ENCODE measurements around the gene OR5T3.

The OR5T3 gene

DNA sequence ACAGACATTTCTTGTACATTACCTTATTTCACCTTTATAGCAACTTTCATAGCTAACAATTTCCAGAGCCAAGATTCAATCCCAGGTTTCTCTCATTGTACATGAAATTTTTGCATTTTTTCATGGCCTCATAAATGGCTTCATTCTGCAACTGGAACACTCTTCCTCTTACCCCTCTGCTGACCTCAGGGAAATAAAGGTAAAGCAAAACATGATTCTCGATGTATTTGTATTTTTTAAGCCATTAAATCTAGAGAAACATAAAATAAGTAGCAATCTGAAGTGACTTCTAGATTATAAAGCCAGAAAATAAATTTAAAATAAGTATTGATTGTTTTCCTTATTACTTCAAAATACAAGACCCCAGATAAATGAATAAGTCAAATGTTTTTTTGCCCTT is 17.9 kb upstream of the OR5T3 start, which contains the start of gene OR5T2:
TSS of gene OR5T2 (minus strand) at position 101 of the 400 bp plus-strand sequence. CDS start 1,193 bp downstream, outside the sequence.
- no peak for TF ChIP-seq EZH2 (IDR thresholded peaks at IDR 0.05; ENCODE audit: borderline replicate concordance, low read length)
- TF ChIP-seq, protein P1, sequence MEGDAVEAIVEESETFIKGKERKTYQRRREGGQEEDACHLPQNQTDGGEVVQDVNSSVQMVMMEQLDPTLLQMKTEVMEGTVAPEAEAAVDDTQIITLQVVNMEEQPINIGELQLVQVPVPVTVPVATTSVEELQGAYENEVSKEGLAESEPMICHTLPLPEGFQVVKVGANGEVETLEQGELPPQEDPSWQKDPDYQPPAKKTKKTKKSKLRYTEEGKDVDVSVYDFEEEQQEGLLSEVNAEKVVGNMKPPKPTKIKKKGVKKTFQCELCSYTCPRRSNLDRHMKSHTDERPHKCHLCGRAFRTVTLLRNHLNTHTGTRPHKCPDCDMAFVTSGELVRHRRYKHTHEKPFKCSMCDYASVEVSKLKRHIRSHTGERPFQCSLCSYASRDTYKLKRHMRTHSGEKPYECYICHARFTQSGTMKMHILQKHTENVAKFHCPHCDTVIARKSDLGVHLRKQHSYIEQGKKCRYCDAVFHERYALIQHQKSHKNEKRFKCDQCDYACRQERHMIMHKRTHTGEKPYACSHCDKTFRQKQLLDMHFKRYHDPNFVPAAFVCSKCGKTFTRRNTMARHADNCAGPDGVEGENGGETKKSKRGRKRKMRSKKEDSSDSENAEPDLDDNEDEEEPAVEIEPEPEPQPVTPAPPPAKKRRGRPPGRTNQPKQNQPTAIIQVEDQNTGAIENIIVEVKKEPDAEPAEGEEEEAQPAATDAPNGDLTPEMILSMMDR (IDR thresholded peaks at IDR 0.05; ENCODE audit: low read length): no peak
- H3K9me2 ChIP-seq (ENCODE audit: low read depth, low read length): no peaks in the 10 kb centered on the region
- H3K9ac ChIP-seq (ENCODE audit: low read length): no peak within 1 kb of the TSS
- H3K4me2 ChIP-seq (ENCODE audit: low read length): no peak within 1 kb of the TSS
- H3K36me3 ChIP-seq (ENCODE audit: insufficient read depth, low read length): no peaks in the 10 kb centered on the region
- H3K27me3 ChIP-seq (ENCODE audit: insufficient read depth, low read length): no peaks in the 10 kb centered on the region
- H3K79me2 ChIP-seq (ENCODE audit: insufficient read depth, low read length): no peaks in the 10 kb centered on the region
- no peaks in the 10 kb centered on the region for H3K4me1 ChIP-seq (ENCODE audit: insufficient read depth, low read length, severe bottlenecking)
- H3K27ac ChIP-seq (ENCODE audit: low read depth, low read length, poor library complexity, severe bottlenecking): no peak within 1 kb of the TSS
- H3K9me3 ChIP-seq (ENCODE audit: low read length): no peaks in the 10 kb centered on the region
- H2AFZ ChIP-seq (ENCODE audit: low read length): no peak within 1 kb of the TSS
- H3F3A ChIP-seq (ENCODE audit: insufficient read depth, low read length): no peaks in the 10 kb centered on the region
- no peaks in the 10 kb centered on the region for H4K20me1 ChIP-seq (ENCODE audit: insufficient read depth, low read length)
- no peak within 1 kb of the TSS for H3K4me3 ChIP-seq (ENCODE audit: low read depth, low read length, poor library complexity, severe bottlenecking)

DNA sequence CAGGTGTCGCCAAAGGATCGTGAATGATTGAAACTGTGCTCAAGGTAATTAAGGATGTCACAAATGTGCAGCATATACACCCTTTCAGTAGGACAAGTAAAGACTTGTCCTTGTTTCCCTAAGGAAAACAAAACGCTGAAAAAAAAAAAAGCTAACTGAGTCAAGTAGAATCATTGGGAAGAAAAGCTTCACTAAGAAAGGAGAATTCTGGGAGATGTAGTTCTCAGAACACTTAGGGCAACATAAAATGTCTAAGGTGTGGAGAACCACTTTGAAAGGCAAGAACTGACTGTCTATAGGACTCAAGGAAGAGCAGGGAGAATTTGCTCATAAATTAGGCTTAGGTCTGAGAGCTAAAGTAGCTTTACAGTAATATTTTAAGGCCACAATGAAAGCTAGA is 19.0 kb downstream of the OR5T3 start:
- Histone ChIP-seq H3F3A (ENCODE audit: insufficient read depth, low read length) (no peaks in the 10 kb centered on the region), H3K4me2 (ENCODE audit: low read length) (no peak overlapping the region), H3K9ac (ENCODE audit: low read length) (no peak overlapping the region), H2AFZ (ENCODE audit: low read length) (no peak overlapping the region), H3K4me1 (ENCODE audit: insufficient read depth, low read length, severe bottlenecking) (no peaks in the 10 kb centered on the region), H3K27me3 (ENCODE audit: insufficient read depth, low read length) (no peaks in the 10 kb centered on the region), H3K79me2 (ENCODE audit: insufficient read depth, low read length) (no peaks in the 10 kb centered on the region), H4K20me1 (ENCODE audit: insufficient read depth, low read length) (no peaks in the 10 kb centered on the region), H3K36me3 (ENCODE audit: insufficient read depth, low read length) (no peaks in the 10 kb centered on the region), H3K4me3 (ENCODE audit: low read depth, low read length, poor library complexity, severe bottlenecking) (no peak overlapping the region), H3K27ac (ENCODE audit: low read depth, low read length, poor library complexity, severe bottlenecking) (no peak overlapping the region), H3K9me2 (ENCODE audit: low read depth, low read length) (no peaks in the 10 kb centered on the region), H3K9me3 (ENCODE audit: low read length) (no peaks in the 10 kb centered on the region)
- TF ChIP-seq, protein P1 (IDR thresholded peaks at IDR 0.05; ENCODE audit: low read length): no peak
- TF ChIP-seq EZH2 (IDR thresholded peaks at IDR 0.05; ENCODE audit: borderline replicate concordance, low read length): no peak

DNA sequence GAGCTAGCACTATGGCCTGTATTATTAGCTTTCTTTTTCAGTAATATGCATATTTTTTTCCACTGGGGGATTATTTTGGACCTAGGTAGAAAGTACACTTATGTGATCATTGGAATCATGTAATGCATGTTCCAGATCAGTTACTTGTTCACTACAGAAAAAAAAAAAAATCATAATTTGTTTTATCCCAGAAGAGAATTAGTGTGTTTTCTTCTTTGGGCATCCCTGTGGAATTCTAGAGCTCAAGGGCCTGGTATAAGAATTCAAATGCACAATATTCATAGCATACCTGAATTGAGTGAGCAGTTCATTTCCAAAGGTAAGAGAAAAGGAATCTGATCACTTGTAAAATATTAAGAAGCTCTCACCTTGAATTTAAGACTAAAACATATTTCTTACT is 21.8 kb downstream of the OR5T3 start, which contains the start of gene OR5T1:
TSS of gene OR5T1 (plus strand) at position 301 of the 400 bp plus-strand sequence. CDS start 1,485 bp downstream, outside the sequence.
- H3K9ac ChIP-seq (ENCODE audit: low read length): no peak within 1 kb of the TSS
- no peaks in the 10 kb centered on the region for H3K27me3 ChIP-seq (ENCODE audit: insufficient read depth, low read length)
- H3K9me3 ChIP-seq (ENCODE audit: low read length): no peaks in the 10 kb centered on the region
- no peaks in the 10 kb centered on the region for H3K79me2 ChIP-seq (ENCODE audit: insufficient read depth, low read length)
- no peaks in the 10 kb centered on the region for H3F3A ChIP-seq (ENCODE audit: insufficient read depth, low read length)
- no peaks in the 10 kb centered on the region for H3K4me1 ChIP-seq (ENCODE audit: insufficient read depth, low read length, severe bottlenecking)
- H3K9me2 ChIP-seq (ENCODE audit: low read depth, low read length): no peaks in the 10 kb centered on the region
- no peak within 1 kb of the TSS for H3K4me3 ChIP-seq (ENCODE audit: low read depth, low read length, poor library complexity, severe bottlenecking)
- TF ChIP-seq, protein P1 (IDR thresholded peaks at IDR 0.05; ENCODE audit: low read length): no peak
- H3K27ac ChIP-seq (ENCODE audit: low read depth, low read length, poor library complexity, severe bottlenecking): no peak within 1 kb of the TSS
- H3K4me2 ChIP-seq (ENCODE audit: low read length): no peak within 1 kb of the TSS
- no peaks in the 10 kb centered on the region for H3K36me3 ChIP-seq (ENCODE audit: insufficient read depth, low read length)
- no peaks in the 10 kb centered on the region for H4K20me1 ChIP-seq (ENCODE audit: insufficient read depth, low read length)
- H2AFZ ChIP-seq (ENCODE audit: low read length): no peak within 1 kb of the TSS

All from OCI-LY1 (cell line).